Measurements from ENCODE around the gene PPP2R5C. TPM values are rescaled to one million over a fixed set of nuclear protein-coding genes. Genes with fewer than 3 reads are reported as not detected.

The PPP2R5C gene
- total and polyA plus RNA-seq, 12 donors = 66.8 to 257 (median 222) TPM

DNA sequence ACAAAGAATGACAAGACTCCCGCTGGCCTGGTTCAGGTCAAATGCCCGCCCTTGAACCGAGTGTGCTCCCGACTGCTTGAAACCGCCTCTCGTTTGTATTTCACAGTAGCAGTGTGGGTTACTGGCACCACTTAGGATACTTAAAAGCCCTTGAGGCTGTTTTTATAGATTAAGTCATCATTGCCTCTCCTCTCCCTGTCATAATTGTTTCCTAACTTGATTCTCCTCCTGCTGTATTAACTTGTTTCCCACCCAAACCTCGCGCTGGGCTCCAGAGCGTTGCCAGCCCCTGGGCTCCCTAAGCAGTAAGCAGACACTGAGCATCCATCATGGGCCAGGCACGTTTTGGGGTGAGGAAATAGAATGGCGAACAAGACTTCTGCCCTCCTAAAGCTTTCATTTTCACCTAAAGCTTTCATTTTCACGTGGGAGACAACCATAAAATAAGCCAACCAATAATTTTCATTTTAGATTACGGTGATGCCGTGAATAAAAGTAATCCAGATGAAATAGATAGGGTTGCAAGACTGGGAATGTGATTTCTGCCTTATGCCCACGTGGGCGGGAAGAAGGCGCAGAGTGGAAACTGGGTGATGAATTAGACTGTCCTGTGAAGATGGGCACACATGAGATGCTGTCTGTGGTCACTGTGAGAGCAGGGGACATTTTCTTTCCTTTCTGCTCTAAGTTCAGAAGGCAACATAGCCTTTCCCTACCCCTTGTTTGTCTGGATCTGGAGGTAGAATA is 97.5 kb downstream of the PPP2R5C start:
- peaks cover 5 to 81% (median 64%) of the 10 kb centered on the region in 9 donors for H3K4me1 ChIP-seq
- WGBS, 2 donors = 62 to 68% methylated on average over 17 of the region's 17 CpGs
- DNase-seq (no peak), ATAC-seq (peak; percentile 42 to 85 (median 71))
- no peaks in the 10 kb centered on the region for H3K9me3 ChIP-seq
- intact Hi-C loops (cut with DNase I) = no loop called here
- H3K36me3 ChIP-seq = peaks cover 0 to 61% (median 0%) of the 10 kb centered on the region in 9 donors
- peak overlapping the region; percentile 11 to 87 (median 78) for H3K27ac ChIP-seq
- no peak overlapping the region for H3K4me3 ChIP-seq
- TF ChIP-seq, protein P1, sequence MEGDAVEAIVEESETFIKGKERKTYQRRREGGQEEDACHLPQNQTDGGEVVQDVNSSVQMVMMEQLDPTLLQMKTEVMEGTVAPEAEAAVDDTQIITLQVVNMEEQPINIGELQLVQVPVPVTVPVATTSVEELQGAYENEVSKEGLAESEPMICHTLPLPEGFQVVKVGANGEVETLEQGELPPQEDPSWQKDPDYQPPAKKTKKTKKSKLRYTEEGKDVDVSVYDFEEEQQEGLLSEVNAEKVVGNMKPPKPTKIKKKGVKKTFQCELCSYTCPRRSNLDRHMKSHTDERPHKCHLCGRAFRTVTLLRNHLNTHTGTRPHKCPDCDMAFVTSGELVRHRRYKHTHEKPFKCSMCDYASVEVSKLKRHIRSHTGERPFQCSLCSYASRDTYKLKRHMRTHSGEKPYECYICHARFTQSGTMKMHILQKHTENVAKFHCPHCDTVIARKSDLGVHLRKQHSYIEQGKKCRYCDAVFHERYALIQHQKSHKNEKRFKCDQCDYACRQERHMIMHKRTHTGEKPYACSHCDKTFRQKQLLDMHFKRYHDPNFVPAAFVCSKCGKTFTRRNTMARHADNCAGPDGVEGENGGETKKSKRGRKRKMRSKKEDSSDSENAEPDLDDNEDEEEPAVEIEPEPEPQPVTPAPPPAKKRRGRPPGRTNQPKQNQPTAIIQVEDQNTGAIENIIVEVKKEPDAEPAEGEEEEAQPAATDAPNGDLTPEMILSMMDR (IDR thresholded peaks at IDR 0.05) = no peak
- H3K27me3 ChIP-seq = no peaks in the 10 kb centered on the region

DNA sequence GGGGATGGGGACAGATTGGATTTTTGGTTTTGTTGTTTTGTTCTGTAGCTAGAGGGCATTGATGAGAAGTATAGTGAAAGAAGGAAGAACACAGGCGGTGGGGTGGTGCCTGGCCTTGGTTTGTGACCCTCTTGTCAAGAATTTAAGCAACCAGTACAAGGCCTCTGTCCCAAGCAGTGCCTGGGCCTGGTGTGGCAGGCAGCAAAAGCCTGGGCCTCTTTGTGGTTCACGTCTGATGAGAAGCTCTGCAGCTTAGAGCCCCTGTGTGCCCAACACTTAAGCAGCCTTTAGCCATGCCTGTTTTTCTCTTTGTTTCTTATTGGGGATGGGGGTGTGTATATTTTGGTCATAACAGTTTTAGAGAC is 98.0 kb downstream of the PPP2R5C start:
- Histone ChIP-seq H3K27me3 (no peaks in the 10 kb centered on the region), H3K27ac (peak overlapping the region in 9 of 10 donors; percentile 46 to 87 (median 79)), H3K4me3 (no peak overlapping the region), H3K9me3 (no peaks in the 10 kb centered on the region), H3K4me1 (peaks cover 0 to 75% (median 58%) of the 10 kb centered on the region in 9 donors), H3K36me3 (peaks cover 0 to 66% (median 4%) of the 10 kb centered on the region in 9 donors)
- WGBS, 2 donors = 84 to 91% methylated on average over 2 of the region's 2 CpGs
- ATAC-seq = peak in 1 of 8 donors; percentile 28
- no peak for DNase-seq
- TF ChIP-seq, protein P1 (IDR thresholded peaks at IDR 0.05) = no peak
- intact Hi-C loops (cut with DNase I) = no loop called here

DNA sequence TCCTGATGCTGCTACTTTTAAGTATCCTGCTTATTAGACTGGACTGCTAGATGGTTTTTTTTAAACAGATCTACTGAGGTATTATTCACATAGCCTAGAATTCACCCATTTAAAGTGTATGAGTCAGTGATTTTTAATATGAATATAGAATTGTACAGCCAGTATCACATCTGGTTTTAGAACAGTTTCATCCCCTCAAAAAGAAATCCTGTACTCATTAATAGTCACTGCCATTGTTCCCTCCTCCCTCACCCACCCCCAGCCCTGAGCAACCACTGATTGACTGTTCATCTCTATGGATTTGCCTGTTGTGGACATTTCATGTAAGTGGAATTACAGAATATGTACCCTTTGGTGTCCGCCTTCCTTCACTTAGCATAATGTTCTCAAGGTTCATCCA is 98.4 kb downstream of the PPP2R5C start:
- H3K4me3 ChIP-seq = no peak overlapping the region
- H3K4me1 ChIP-seq = peaks cover 0 to 73% (median 54%) of the 10 kb centered on the region in 9 donors
- WGBS, 2 donors = 95 to 97% methylated on average over 1 of the region's 1 CpG
- intact Hi-C loops (cut with DNase I) = no loop called here
- H3K9me3 ChIP-seq = no peaks in the 10 kb centered on the region
- TF ChIP-seq, protein P1 (IDR thresholded peaks at IDR 0.05) = no peak
- H3K27ac ChIP-seq = peak overlapping the region in 8 of 10 donors; percentile 46 to 87 (median 81)
- peaks cover 0 to 69% (median 4%) of the 10 kb centered on the region in 9 donors for H3K36me3 ChIP-seq
- ATAC-seq (no peak), DNase-seq (no peak)
- H3K27me3 ChIP-seq = no peaks in the 10 kb centered on the region

DNA sequence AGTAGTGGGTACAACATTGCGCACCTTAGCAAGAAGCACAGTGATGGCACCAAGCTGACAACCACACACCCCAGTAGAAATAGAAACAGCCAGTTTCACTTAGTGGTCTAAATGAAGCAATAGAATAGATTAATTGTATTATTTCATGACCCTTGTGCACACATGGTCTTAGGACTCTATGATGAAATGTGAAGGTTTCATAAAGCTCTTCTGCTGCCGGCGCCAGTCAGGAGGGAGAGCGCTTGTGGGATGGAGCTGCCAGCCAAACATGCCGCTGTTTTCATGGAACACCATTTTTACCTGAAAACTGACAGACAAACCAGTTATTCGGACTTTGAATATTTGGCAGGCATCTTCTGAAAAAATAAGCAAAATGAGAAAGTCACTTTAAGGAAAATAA is 100.0 kb downstream of the PPP2R5C start:
- Histone ChIP-seq H3K9me3 (no peaks in the 10 kb centered on the region), H3K4me1 (peaks cover 0 to 68% (median 39%) of the 10 kb centered on the region in 9 donors), H3K27ac (peak overlapping the region in 9 of 10 donors; percentile 0 to 87 (median 70)), H3K36me3 (peaks cover 0 to 72% (median 4%) of the 10 kb centered on the region in 9 donors), H3K4me3 (no peak overlapping the region), H3K27me3 (no peaks in the 10 kb centered on the region)
- 89 to 95% methylated on average over 6 of the region's 6 CpGs for WGBS, 2 donors
- TF ChIP-seq, protein P1 (IDR thresholded peaks at IDR 0.05) = no peak
- intact Hi-C loops (cut with DNase I) = no loop called here
- ATAC-seq = no peak
- no peak for DNase-seq

All from heart right ventricle (tissue), 16 donors.